Measurements from ENCODE around the gene SEMA6B. TPM values are rescaled to one million over a fixed set of nuclear protein-coding genes. Genes with fewer than 3 reads are reported as not detected.

The SEMA6B gene
- total and polyA plus RNA-seq, 12 donors = 3.1 to 59.2 (median 27.2) TPM

GRCh38 chr19:4602915-4603314 lies 43.4 kb upstream of the SEMA6B start:
- no peaks in the 10 kb centered on the region for H3K27me3 ChIP-seq
- 84 to 97% (median 86%) methylated on average over 1 of the region's 1 CpG for WGBS, 4 donors
- no peak for TF ChIP-seq POLR2A (IDR thresholded peaks at IDR 0.05)
- TF ChIP-seq, protein P1, sequence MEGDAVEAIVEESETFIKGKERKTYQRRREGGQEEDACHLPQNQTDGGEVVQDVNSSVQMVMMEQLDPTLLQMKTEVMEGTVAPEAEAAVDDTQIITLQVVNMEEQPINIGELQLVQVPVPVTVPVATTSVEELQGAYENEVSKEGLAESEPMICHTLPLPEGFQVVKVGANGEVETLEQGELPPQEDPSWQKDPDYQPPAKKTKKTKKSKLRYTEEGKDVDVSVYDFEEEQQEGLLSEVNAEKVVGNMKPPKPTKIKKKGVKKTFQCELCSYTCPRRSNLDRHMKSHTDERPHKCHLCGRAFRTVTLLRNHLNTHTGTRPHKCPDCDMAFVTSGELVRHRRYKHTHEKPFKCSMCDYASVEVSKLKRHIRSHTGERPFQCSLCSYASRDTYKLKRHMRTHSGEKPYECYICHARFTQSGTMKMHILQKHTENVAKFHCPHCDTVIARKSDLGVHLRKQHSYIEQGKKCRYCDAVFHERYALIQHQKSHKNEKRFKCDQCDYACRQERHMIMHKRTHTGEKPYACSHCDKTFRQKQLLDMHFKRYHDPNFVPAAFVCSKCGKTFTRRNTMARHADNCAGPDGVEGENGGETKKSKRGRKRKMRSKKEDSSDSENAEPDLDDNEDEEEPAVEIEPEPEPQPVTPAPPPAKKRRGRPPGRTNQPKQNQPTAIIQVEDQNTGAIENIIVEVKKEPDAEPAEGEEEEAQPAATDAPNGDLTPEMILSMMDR (IDR thresholded peaks at IDR 0.05) = no peak
- H3K9me3 ChIP-seq (replicated peaks in 1 of 3) = no peaks in the 10 kb centered on the region
- H3K4me1 ChIP-seq (replicated peaks in 1 of 2) = peaks cover 4 to 6% of the 10 kb centered on the region in 2 donors
- no peaks in the 10 kb centered on the region for H3K36me3 ChIP-seq (replicated peaks in 1 of 2)
- intact Hi-C loops (cut with DNase I) = no loop called here
- DNase-seq = no peak
- no peak overlapping the region for H3K27ac ChIP-seq
- H3K4me3 ChIP-seq = no peak overlapping the region

- Histone ChIP-seq H3K9me3 (replicated peaks in 1 of 3) (no peaks in the 10 kb centered on the region), H3K4me3 (no peak overlapping the region), H3K36me3 (replicated peaks in 1 of 2) (no peaks in the 10 kb centered on the region), H3K27ac (no peak overlapping the region), H3K27me3 (no peaks in the 10 kb centered on the region), H3K4me1 (replicated peaks in 1 of 2) (peaks cover 4 to 7% of the 10 kb centered on the region in 2 donors)
- WGBS, 4 donors = 87 to 92% (median 89%) methylated on average over 5 of the region's 5 CpGs
- TF ChIP-seq, protein P1 (IDR thresholded peaks at IDR 0.05) = no peak
- TF ChIP-seq POLR2A (IDR thresholded peaks at IDR 0.05) = no peak
- no peak for DNase-seq
- intact Hi-C loops (cut with DNase I) = no loop called here
Measured at GRCh38 chr19:4602173-4602788, 42.8 kb upstream of the SEMA6B start.

- no peak overlapping the region for H3K27ac ChIP-seq
- no peaks in the 10 kb centered on the region for H3K9me3 ChIP-seq (replicated peaks in 1 of 3)
- no peak for DNase-seq
- no peak overlapping the region for H3K4me3 ChIP-seq
- 77 to 89% (median 84%) methylated on average over 4 to 5 of the region's 5 CpGs for WGBS, 4 donors
- no peaks in the 10 kb centered on the region for H3K36me3 ChIP-seq (replicated peaks in 1 of 2)
- TF ChIP-seq, protein P1 (IDR thresholded peaks at IDR 0.05) = no peak
- TF ChIP-seq POLR2A (IDR thresholded peaks at IDR 0.05) = no peak
- no peaks in the 10 kb centered on the region for H3K27me3 ChIP-seq
- H3K4me1 ChIP-seq (replicated peaks in 1 of 2) = peaks cover 3 to 9% of the 10 kb centered on the region in 2 donors
- intact Hi-C loops (cut with DNase I) = no loop called here
Measured at GRCh38 chr19:4600893-4601292, 41.4 kb upstream of the SEMA6B start.

GRCh38 chr19:4600082-4600481 lies 40.6 kb upstream of the SEMA6B start:
- Histone ChIP-seq H3K9me3 (replicated peaks in 1 of 3) (no peaks in the 10 kb centered on the region), H3K27me3 (no peaks in the 10 kb centered on the region), H3K4me1 (replicated peaks in 1 of 2) (peaks cover 4 to 11% of the 10 kb centered on the region in 2 donors), H3K27ac (no peak overlapping the region), H3K4me3 (no peak overlapping the region), H3K36me3 (replicated peaks in 1 of 2) (no peaks in the 10 kb centered on the region)
- WGBS, 4 donors = 91 to 95% (median 92%) methylated on average over 9 to 10 of the region's 10 CpGs
- no peak for TF ChIP-seq POLR2A (IDR thresholded peaks at IDR 0.05)
- TF ChIP-seq, protein P1 (IDR thresholded peaks at IDR 0.05) = no peak
- DNase-seq = no peak
- intact Hi-C loops (cut with DNase I) = no loop called here
